SU-DHL-6 (cell line): ENCODE data around the gene CLDN9.

Source experiments
- EZH2phosphoT487 ChIP-seq: fragments of 200-600 bp; sonication (generic), shearing (Covaris generic); conservative IDR thresholded peaks from 2 replicates; pipeline ENCODE4 v1.6.1; 2018; ENCODE audit warnings: mild to moderate bottlenecking, antibody characterized with exemption, low read length, moderate library complexity, mixed read lengths
- TF ChIP-seq, protein P1 (sequence below): fragments of 200-600 bp; sonication (generic); IDR thresholded peaks from one replicate; pipeline ENCODE4 v1.5.1; 2017; ENCODE audit warnings: antibody characterized with exemption, mild to moderate bottlenecking, low read length, moderate library complexity; ENCODE audit not compliant: insufficient read depth, poor library complexity, severe bottlenecking

GRCh38 chr16:3023415-3023668, 10.6 kb downstream of the CLDN9 start:
- TF ChIP-seq, protein P1, sequence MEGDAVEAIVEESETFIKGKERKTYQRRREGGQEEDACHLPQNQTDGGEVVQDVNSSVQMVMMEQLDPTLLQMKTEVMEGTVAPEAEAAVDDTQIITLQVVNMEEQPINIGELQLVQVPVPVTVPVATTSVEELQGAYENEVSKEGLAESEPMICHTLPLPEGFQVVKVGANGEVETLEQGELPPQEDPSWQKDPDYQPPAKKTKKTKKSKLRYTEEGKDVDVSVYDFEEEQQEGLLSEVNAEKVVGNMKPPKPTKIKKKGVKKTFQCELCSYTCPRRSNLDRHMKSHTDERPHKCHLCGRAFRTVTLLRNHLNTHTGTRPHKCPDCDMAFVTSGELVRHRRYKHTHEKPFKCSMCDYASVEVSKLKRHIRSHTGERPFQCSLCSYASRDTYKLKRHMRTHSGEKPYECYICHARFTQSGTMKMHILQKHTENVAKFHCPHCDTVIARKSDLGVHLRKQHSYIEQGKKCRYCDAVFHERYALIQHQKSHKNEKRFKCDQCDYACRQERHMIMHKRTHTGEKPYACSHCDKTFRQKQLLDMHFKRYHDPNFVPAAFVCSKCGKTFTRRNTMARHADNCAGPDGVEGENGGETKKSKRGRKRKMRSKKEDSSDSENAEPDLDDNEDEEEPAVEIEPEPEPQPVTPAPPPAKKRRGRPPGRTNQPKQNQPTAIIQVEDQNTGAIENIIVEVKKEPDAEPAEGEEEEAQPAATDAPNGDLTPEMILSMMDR = no peak
- no peak for TF ChIP-seq EZH2phosphoT487
